Measurements from ENCODE around the gene TMEM205. TPM values are rescaled to one million over a fixed set of nuclear protein-coding genes. Genes with fewer than 3 reads are reported as not detected.

TMEM205 gene
- total RNA-seq, 4 donors from 2014 or later = 154 to 170 (median 160) TPM

DNA sequence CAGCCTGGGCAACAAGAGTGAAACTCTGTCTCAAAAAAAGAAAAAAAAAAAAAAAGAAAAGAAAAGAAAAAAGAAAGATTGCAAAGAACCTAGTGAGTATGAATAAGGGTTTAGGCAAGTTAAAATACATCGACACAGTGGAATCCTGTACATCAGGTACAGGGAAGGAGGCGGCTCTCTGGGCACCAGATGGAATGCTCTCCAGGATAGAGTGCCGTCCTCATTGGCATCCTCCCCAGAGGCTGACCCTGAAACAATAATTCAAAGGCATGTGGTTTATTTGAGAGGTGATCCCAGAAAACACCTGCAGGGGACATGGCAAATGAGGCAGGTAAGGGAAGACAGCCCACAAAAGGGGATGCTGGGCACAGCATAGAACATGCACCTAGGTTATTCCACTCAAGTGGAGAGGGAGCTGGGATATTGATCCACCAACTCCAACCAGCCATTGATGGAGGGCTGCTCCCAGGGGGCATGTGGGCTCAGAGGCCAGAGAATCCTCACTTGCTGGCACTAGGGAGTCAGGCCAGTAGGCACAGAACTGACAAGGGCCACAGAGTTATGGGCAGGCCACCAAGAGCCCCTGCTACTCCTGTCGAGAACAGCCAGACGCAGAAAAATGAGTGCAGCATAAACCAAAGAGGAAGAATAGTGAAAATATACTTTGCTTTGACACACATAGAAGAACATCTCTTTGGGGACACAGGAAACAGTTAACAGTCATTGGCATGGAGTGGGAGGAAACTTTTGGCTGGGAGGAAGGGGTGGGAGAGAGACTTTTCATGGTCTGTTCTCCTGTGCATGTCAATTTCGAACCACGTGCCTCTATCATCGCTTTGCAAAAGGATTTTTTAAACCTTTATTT, 45.9 kb downstream of the TMEM205 start:
- TF ChIP-seq, protein P1, sequence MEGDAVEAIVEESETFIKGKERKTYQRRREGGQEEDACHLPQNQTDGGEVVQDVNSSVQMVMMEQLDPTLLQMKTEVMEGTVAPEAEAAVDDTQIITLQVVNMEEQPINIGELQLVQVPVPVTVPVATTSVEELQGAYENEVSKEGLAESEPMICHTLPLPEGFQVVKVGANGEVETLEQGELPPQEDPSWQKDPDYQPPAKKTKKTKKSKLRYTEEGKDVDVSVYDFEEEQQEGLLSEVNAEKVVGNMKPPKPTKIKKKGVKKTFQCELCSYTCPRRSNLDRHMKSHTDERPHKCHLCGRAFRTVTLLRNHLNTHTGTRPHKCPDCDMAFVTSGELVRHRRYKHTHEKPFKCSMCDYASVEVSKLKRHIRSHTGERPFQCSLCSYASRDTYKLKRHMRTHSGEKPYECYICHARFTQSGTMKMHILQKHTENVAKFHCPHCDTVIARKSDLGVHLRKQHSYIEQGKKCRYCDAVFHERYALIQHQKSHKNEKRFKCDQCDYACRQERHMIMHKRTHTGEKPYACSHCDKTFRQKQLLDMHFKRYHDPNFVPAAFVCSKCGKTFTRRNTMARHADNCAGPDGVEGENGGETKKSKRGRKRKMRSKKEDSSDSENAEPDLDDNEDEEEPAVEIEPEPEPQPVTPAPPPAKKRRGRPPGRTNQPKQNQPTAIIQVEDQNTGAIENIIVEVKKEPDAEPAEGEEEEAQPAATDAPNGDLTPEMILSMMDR (IDR thresholded peaks at IDR 0.05; ENCODE audit: low read depth) = no peak

DNA sequence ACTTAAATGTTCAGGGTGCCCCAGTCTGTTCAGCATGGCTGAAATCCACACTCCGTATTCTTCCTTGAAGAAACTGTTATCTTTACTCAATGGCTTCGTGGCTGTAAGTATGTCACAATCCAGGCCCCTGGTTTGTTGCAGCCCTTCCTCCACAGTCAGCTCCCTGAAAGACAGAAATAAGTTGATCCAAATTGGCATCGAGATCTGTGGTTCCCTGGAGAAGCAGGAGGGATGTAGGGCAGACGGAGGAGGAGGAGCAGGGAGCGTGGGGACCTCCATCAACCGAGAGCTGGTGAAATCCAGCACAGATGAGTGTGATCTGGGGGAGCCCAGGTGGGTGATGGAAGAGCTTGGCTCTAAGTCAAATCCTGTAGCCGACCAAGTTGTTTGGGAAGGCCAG, 49.8 kb downstream of the TMEM205 start:
- TF ChIP-seq, protein P1 (IDR thresholded peaks at IDR 0.05; ENCODE audit: low read depth) = no peak

DNA sequence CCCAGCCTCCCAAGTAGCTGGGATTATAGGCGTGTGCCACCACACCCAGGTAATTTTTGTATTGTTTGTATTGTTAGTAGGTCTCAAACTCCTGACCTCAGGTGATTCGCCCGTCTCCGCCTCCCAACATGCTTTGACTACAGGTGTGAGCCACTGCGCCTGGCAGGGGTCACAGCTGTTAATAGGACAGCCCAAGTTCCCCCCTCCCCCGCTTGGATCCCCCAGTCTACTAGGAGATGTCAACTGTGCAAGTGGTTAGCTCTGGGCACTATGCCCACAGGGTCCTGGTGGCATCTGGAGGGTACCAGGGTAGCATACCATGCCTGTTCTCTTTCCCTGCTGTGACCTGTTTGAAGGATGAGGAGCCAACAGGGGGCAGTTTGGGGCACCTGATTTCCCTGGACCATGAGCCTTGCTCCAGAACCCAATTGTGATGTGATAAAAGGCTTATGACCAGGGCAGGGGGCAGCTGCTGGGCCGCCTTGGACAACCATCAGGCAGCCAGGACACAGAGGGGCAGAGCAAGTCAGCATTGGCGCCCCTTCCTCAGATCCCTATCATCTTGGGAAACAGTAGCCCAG, 50.3 kb downstream of the TMEM205 start, which contains the start of gene TSPAN16:
TSS of gene TSPAN16 (plus strand) at position 496 of the 581 bp plus-strand sequence. CDS start 138 bp downstream, outside the sequence.
- TF ChIP-seq, protein P1 (IDR thresholded peaks at IDR 0.05; ENCODE audit: low read depth) = no peak

DNA sequence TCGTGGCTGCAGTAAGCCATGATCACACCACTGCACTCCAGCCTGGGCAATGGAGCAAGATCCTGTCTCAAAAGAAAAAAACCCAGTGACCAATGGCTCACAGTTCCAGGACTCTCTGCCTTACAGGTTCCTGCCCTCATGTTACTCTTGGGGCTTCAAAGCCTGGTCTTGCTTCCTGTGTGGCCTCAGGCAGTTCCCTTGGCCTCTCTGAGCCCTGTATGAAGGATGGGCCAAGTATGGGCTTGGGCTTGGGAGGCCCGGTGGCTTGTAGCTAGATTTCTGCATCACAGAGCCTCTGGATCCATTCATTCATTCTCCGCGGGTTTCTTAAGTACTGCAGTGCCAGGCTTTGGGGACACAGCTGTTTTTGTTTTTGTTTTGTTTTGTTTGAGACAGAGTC, 50.9 kb downstream of the TMEM205 start:
- TF ChIP-seq, protein P1 (IDR thresholded peaks at IDR 0.05; ENCODE audit: low read depth) = no peak

DNA sequence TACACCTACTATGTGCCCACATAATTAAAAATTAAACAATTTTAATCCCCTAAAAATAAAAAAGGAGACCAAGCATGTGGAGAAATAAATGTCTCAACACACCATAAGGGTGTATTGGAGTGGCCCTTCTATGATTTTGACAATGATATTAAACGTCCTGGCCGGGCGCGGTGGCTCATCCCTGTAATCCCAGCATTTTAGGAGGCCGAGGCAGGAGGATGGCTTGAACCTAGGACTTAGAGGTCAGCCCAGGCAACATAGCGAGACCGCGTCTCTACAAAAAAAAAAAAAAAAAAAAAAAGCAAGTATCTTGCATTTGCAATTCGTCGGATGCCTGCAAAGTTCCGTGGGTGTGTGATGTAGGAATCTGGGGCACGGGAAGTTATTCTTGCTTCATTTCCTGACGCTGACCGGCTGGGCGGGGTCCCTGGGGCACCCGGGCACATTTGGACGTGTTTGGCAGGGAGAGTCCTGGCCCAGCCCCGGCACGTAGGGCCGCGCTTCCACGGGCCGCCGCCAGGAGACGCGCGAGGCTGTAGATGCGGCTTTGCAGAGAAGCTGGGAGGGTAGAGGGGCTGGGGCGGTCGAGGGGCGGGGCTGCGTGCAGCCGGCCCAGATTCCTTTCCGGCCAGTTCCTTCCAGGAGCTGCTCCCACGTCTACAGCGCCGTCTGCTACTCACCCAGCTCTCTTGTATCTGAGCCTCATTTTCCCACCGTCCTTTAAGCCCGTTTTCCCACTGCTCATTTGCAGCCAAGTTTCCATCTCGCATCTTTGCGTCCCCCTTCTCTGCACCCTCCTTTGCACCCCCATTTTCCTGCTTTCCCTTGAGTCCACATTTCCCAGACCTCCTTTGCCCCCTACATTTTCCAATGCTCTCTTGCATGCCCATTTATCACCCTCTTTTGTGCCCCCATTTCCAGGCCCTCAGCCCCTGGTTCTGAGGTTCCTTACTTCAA, 52.4 kb downstream of the TMEM205 start:
- TF ChIP-seq, protein P1 (IDR thresholded peaks at IDR 0.05; ENCODE audit: low read depth) = no peak

Other genes with a start within 250 kb of the TMEM205 start
- gene SPC24, start 190.5 kb downstream of the TMEM205 start, total RNA-seq = 1 to 10 TPM; 1.3 to 5.1 (median 4.2) TPM
- gene KANK2, start 148.7 kb downstream of the TMEM205 start, total RNA-seq = 100 to 1,000 TPM; 156 to 414 (median 327) TPM
- 10 to 100 TPM in 2 of 4 donors, 1 to 10 TPM in 2; 1.9 to 27.7 (median 14.8) TPM for gene ANGPTL8, start 106.6 kb downstream of the TMEM205 start, total RNA-seq
- gene DOCK6, start 83.7 kb downstream of the TMEM205 start, total RNA-seq = 100 to 1,000 TPM in 1 of 4 donors, 10 to 100 TPM in 3; 28.4 to 149 (median 40.6) TPM
- not detected for gene TSPAN16, start 50.1 kb downstream of the TMEM205 start, total RNA-seq
- 10 to 100 TPM in 3 of 4 donors, 1 to 10 TPM in 1; 8.0 to 13.4 (median 11.5) TPM for gene RAB3D, start 6.6 kb downstream of the TMEM205 start, total RNA-seq
- 10 to 100 TPM in 3 of 4 donors, 1 to 10 TPM in 1; 4.6 to 33.2 (median 15.7) TPM for gene CCDC159, start 251 bp upstream of the TMEM205 start, total RNA-seq
- 10 to 100 TPM in 2 of 4 donors, 1 to 10 TPM in 2; 4.2 to 19.6 (median 9.3) TPM for gene PLPPR2, start 9.2 kb upstream of the TMEM205 start, total RNA-seq
- 1 to 10 TPM in 2 of 4 donors, under 1 TPM in 1, not detected in 1; 0.66 to 3.0 (median 1.0) TPM for gene SWSAP1, start 28.4 kb upstream of the TMEM205 start, total RNA-seq
- gene EPOR, start 38.0 kb upstream of the TMEM205 start, total RNA-seq = 1 to 10 TPM; 1.5 to 8.1 (median 5.0) TPM
- 10 to 100 TPM in 1 of 4 donors, 1 to 10 TPM in 3; 4.7 to 17.5 (median 6.1) TPM for gene RGL3, start 73.0 kb upstream of the TMEM205 start, total RNA-seq
- under 1 TPM in 2 of 4 donors, not detected in 2; 0.17 to 0.33 TPM for gene ODAD3, start 88.9 kb upstream of the TMEM205 start, total RNA-seq
- 100 to 1,000 TPM in 1 of 4 donors, 10 to 100 TPM in 3; 45.0 to 109 (median 76.1) TPM for gene PRKCSH, start 89.4 kb upstream of the TMEM205 start, total RNA-seq
- gene ELAVL3, start 134.8 kb upstream of the TMEM205 start, total RNA-seq = not detected
- gene ZNF653, start 159.6 kb upstream of the TMEM205 start, total RNA-seq = 1 to 10 TPM in 3 of 4 donors, under 1 TPM in 1; 0.98 to 4.7 (median 3.4) TPM
- gene ECSIT, start 182.9 kb upstream of the TMEM205 start, total RNA-seq = 10 to 100 TPM; 25.3 to 47.6 (median 35.7) TPM
- gene CNN1, start 192.6 kb upstream of the TMEM205 start, total RNA-seq = 1 to 10 TPM; 2.7 to 9.3 (median 5.2) TPM
- gene ELOF1, start 213.0 kb upstream of the TMEM205 start, total RNA-seq = 10 to 100 TPM; 19.9 to 29.2 (median 27.4) TPM
- 100 to 1,000 TPM in 1 of 4 donors, 10 to 100 TPM in 3; 38.2 to 474 (median 69.0) TPM for gene ACP5, start 231.4 kb upstream of the TMEM205 start, total RNA-seq